OCI-LY1 (cell line): ENCODE data around the gene COL7A1.
A peak's percentile ranks its signal among the peaks of the same experiment; 100 is the strongest.

Experiments used
- CTCF ChIP-seq: fragments of 200-600 bp; sonication (generic), shearing (Covaris generic); IDR thresholded peaks from 2 replicates; pipeline ENCODE4 v1.5.1; 2017; ENCODE audit warnings: mild to moderate bottlenecking, antibody characterized with exemption, low read length, moderate library complexity, mixed read lengths
- EZH2 ChIP-seq: fragments of 200-600 bp; sonication (generic), shearing (Covaris generic); IDR thresholded peaks from 2 replicates; pipeline ENCODE4 v1.8.0; 2017; ENCODE audit warnings: borderline replicate concordance, mixed run types, mild to moderate bottlenecking, antibody characterized with exemption, low read length, moderate library complexity, mixed read lengths

- TF ChIP-seq CTCF (peak; percentile 12; the same call in 1 of the 2 replicates), EZH2 (no peak)
Measured at GRCh38 chr3:48561045-48561736, 33.9 kb downstream of the COL7A1 start.
